ENCODE data around the gene ZFP64. TPM values are rescaled to one million over a fixed set of nuclear protein-coding genes. Genes with fewer than 3 reads are reported as not detected.

ZFP64 gene
- total and polyA plus RNA-seq, 7 donors, result 2.5 to 6.5 (median 3.4) TPM

DNA sequence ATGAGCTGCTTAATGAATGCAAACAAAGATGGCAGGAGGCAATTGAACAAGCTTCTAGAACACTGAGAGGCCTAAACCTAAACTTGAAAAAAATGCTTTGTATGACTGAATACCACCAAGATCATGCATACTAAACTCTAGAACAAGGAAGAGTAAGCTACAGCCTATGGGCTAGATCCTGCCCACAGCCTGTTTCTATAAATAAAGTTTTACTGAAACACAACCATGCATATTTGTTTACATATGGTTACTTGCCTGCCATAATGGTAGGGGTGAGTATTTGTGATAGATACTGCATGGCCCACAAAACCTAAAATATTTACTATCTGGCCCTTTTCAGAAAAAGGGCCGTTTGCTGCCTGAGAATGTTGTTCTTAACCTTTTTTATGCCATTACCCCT lies 37.0 kb downstream of the ZFP64 start:
- DNase-seq (no peak), ATAC-seq (no peak)
- 38 to 63% (median 40%) methylated on average over 1 of the region's 1 CpG for WGBS, 3 donors
- no peak for TF ChIP-seq CTCF (IDR thresholded peaks at IDR 0.05)
- no peaks in the 10 kb centered on the region for H3K27me3 ChIP-seq (ENCODE audit: insufficient read depth in 3 of 3, low read length in 2 of 3)
- no peak overlapping the region for H3K27ac ChIP-seq
- peaks cover 4 to 55% of the 10 kb centered on the region in 2 donors for H3K36me3 ChIP-seq (ENCODE audit: insufficient read depth in 1 of 2, low read depth in 1 of 2)
- intact Hi-C loops (cut with DNase I), result no loop called here
- H3K9me3 ChIP-seq, result no peaks in the 10 kb centered on the region
- no peak overlapping the region for H3K4me3 ChIP-seq
- H3K4me1 ChIP-seq, result no peaks in the 10 kb centered on the region

DNA sequence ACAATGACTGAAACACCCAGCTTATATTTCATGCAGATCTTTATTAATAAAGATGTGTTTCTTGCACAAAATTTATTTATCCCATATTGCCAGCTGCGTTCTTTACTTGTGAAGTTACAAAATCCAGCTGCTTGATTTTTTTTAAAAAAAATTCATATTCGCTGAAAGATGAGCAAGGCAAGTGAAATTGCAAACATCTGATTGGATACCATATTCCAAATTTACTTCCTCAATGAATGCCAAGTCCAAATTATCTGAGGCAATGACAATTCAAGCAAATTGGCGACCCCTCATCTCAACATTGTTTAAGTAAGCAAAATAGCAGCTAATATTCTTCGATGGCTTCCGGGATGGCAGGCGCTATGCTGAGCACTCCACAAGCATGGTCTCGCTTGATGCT lies 37.7 kb downstream of the ZFP64 start:
- Histone ChIP-seq H3K9me3 (no peaks in the 10 kb centered on the region), H3K27ac (no peak overlapping the region), H3K36me3 (ENCODE audit: insufficient read depth in 1 of 2, low read depth in 1 of 2) (peaks cover 4 to 48% of the 10 kb centered on the region in 2 donors), H3K4me3 (no peak overlapping the region), H3K27me3 (ENCODE audit: insufficient read depth in 3 of 3, low read length in 2 of 3) (no peaks in the 10 kb centered on the region), H3K4me1 (no peaks in the 10 kb centered on the region)
- DNase-seq (no peak), ATAC-seq (no peak)
- no peak for TF ChIP-seq CTCF (IDR thresholded peaks at IDR 0.05)
- intact Hi-C loops (cut with DNase I), result no loop called here
- 88 to 91% (median 91%) methylated on average over 7 of the region's 7 CpGs for WGBS, 3 donors

GRCh38 chr20:52152921-52153320 lies 38.7 kb downstream of the ZFP64 start:
- WGBS, 3 donors, result 95 to 97% (median 96%) methylated on average over 19 of the region's 19 CpGs
- intact Hi-C loops (cut with DNase I), result no loop called here

DNA sequence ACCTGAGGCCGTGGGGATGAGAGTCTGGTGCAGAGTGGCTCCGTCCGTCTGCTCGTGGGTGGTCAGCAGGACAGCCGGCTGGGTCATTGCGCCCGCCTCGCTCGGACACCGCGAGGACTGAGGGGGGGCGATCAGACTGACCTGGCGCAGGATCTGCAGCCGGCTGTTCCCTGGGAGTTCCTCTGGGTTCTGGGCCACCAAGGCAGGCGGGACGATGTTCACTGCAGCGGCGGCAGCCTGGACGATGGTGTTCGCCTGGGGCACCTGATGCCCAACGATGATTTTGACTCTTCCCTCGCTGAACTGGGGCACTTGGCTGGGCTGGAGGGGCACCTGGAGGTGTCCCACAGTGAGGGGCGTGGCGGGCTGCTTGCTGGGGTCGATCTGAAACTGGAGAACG lies 39.2 kb downstream of the ZFP64 start:
- DNase-seq (no peak), ATAC-seq (no peak)
- Histone ChIP-seq H3K4me3 (no peak overlapping the region), H3K36me3 (ENCODE audit: insufficient read depth in 1 of 2, low read depth in 1 of 2) (peaks cover 2 to 33% of the 10 kb centered on the region in 2 donors), H3K27me3 (ENCODE audit: insufficient read depth in 3 of 3, low read length in 2 of 3) (no peaks in the 10 kb centered on the region), H3K27ac (no peak overlapping the region), H3K4me1 (no peaks in the 10 kb centered on the region), H3K9me3 (no peaks in the 10 kb centered on the region)
- intact Hi-C loops (cut with DNase I), result no loop called here
- TF ChIP-seq CTCF (IDR thresholded peaks at IDR 0.05), result no peak
- 93 to 95% (median 94%) methylated on average over 26 of the region's 26 CpGs for WGBS, 3 donors

More at GRCh38 chr20:52152921-52153320, 38.7 kb downstream of the ZFP64 start:
- no peak overlapping the region for H3K27ac ChIP-seq
- no peaks in the 10 kb centered on the region for H3K27me3 ChIP-seq (ENCODE audit: insufficient read depth in 3 of 3, low read length in 2 of 3)
- no peak overlapping the region for H3K4me3 ChIP-seq
- DNase-seq, result no peak
- H3K9me3 ChIP-seq, result no peaks in the 10 kb centered on the region
- ATAC-seq, result no peak
- peaks cover 2 to 38% of the 10 kb centered on the region in 2 donors for H3K36me3 ChIP-seq (ENCODE audit: insufficient read depth in 1 of 2, low read depth in 1 of 2)
- H3K4me1 ChIP-seq, result no peaks in the 10 kb centered on the region
- no peak for TF ChIP-seq CTCF (IDR thresholded peaks at IDR 0.05)

All from psoas muscle (tissue), 8 donors.